Heart right ventricle (tissue), 16 donors: ENCODE measurements around the gene CEP128. TPM values are rescaled to one million over a fixed set of nuclear protein-coding genes. Genes with fewer than 3 reads are reported as not detected.

ENCODE experiments used
- ATAC-seq, 8 donors: fragments of 200-7000 bp; cut with Tn5 transposase; one replicate each; pipeline ENCODE4 v1.9.1; 2020; ENCODE audit warnings: mild to moderate bottlenecking in 8 of 8, moderate library complexity in 8 of 8, moderate number of reproducible peaks in 1 of 8
- DNase-seq, 2 donors: peaks; one replicate each; pipeline ENCODE4 v3.0.0-alpha.2; 2020
- H3K27ac ChIP-seq, 10 donors: fragments of 200-600 bp; sonication (generic) in 2 of 10; one replicate each; pipeline versions ENCODE4 v1.5.0 to v1.8.0; 2020 to 2022; ENCODE audit warnings: mild to moderate bottlenecking in 3 of 10
- H3K27me3 ChIP-seq, 7 donors: fragments of 200-600 bp; one replicate each; pipeline ENCODE4 v1.8.0; 2021 to 2022; ENCODE audit warnings: mild to moderate bottlenecking in 2 of 7
- H3K36me3 ChIP-seq, 9 donors: fragments of 200-600 bp; sonication (generic) in 1 of 9; one replicate each; pipeline versions ENCODE4 v1.5.0 to v1.8.0; 2020 to 2022; ENCODE audit warnings: mild to moderate bottlenecking in 2 of 9
- H3K4me1 ChIP-seq, 9 donors: fragments of 200-600 bp; sonication (generic) in 1 of 9; one replicate each; pipeline versions ENCODE4 v1.5.0 to v1.8.0; 2020 to 2022; ENCODE audit warnings: mild to moderate bottlenecking in 4 of 9
- H3K4me3 ChIP-seq, 10 donors: fragments of 200-600 bp; sonication (generic) in 2 of 10; one replicate each; pipeline versions ENCODE4 v1.5.0 to v1.8.0; 2020 to 2022; ENCODE audit warnings: mild to moderate bottlenecking in 7 of 10, moderate library complexity in 2 of 10
- H3K9me3 ChIP-seq, 11 donors: fragments of 200-600 bp in 10 of 11; sonication (generic) in 2 of 11; one replicate each; pipeline versions ENCODE4 v1.5.0 to v1.8.0; 2013 to 2022; ENCODE audit warnings: mild to moderate bottlenecking in 2 of 11, control low read depth in 1 of 11, moderate library complexity in 1 of 11
- WGBS, 2 donors: extraction: QIAGEN DNeasy Blood & Tissue Kit; methylation state at CpG; one replicate each; pipeline ENCODE4 v1.1.7; 2013; ENCODE audit warnings: inconsistent platforms in 1 of 2; 5-methylcytosine and 5-hydroxymethylcytosine counted together
- intact Hi-C, 10 donors: fragments of 100-400 bp; cut with DNase I; formaldehyde crosslinking; loops; one replicate each; pipeline versions ENCODE4 v1.11.1 to v1.14.2; 2022
- polyA plus RNA-seq, 2 donors: library from polyadenylated mRNA; stranded (reverse); fragments of 200-250 nt; gene quantifications; one replicate each; pipeline ENCODE4 v1.2.3, GENCODE V29; 2013
- total RNA-seq, 10 donors: library from RNA; stranded (reverse); fragmentation: NEBNext Ultra II Directional in 3 of 10; extraction: Animal tissue kit (Norgen Biotek cat#: 25700) in 3 of 10; gene quantifications; one replicate each; pipeline versions ENCODE4 v1.2.1 to v1.2.4, GENCODE V29; 2021 to 2023
- TF ChIP-seq, protein P1 (sequence below), 9 donors: fragments of 200-600 bp; sonication (generic) in 2 of 9; IDR thresholded peaks; one replicate each; pipeline versions ENCODE4 v1.5.0 to v1.8.0; 2021 to 2022; ENCODE audit warnings: antibody characterized with exemption in 9 of 9, mild to moderate bottlenecking in 5 of 9, moderate library complexity in 1 of 9
- donor health status: Arrhythmogenic right ventricular cardiomyopathy.
- donor health status: ischemic (EF 13 %, LVEDD 7.1; RV severe dilation, severe dysfunction).
- donor health status: healthy with polysubstance abuse.
- donor health status: DM: no; HTN: yes; CAD: no.
- donor health status: DM: no; HTN: no; CAD: no.
- donor health status: ischemic (EF 25% LVEDD 6.9; RV normal size, moderate dysfunction).
- donor health status: ischemic (EF 25% LVEDD 5.7; RV mildly dilated, moderate dysfunction).
- donor health status: healthy.
- donor health status: DM: yes; HTN: yes; CAD: no.
- donor health status: Ischemic cardiomyopathy.
- donor health status: ischemic (EF 35%, LVEDD 5.7; RV mildly dilated, moderate dysfunction).
- donor health status: nonischemic (EF 11% LVEDD 7.7; RV severe dilation, severe dysfunction).
- donor health status: DM: yes; HTN: yes; CAD: no.
- donor health status: PGD.
- donor health status: ischemic (EF 29% LVEDD 5.4; RV normal size, mild dysfunction).
- donor health status: nonischemic (EF 23%, LVEDD 6.1; RV moderate dilation, normal function).

Gene CEP128
- total and polyA plus RNA-seq, 12 donors = 0.93 to 4.9 (median 3.3) TPM

DNA sequence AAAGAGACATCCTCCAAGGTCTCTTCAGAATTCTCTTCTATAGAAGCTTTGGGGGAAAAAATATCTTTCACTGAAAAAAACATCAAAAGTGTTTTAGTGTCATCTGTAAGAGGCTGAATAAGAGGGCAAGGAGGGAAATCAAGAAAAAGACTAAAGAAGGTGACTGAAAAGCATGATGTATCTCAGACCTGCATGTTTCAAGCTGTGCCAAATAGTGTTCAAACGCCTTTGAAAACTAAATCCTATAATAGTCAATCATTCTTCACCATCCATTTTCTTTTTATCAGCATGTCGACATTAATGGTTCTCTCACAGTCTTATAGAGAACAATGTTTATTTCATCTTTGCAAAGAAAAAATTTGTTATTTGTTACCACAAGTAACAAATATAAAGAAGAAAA, 94.5 kb downstream of the CEP128 start:
- ATAC-seq = no peak
- intact Hi-C loops = loop anchor here in 4 of 10 donors (5.0 to 10.0 kb wide), 6 partner anchors 242 to 1892 kb away; no protein-coding TSS in a partner anchor
- Histone ChIP-seq H3K27ac (no peak overlapping the region), H3K4me1 (peaks cover 0 to 13% (median 0%) of the 10 kb centered on the region in 9 donors), H3K36me3 (no peaks in the 10 kb centered on the region), H3K27me3 (no peaks in the 10 kb centered on the region), H3K9me3 (no peaks in the 10 kb centered on the region), H3K4me3 (no peak overlapping the region)
- TF ChIP-seq, protein P1, sequence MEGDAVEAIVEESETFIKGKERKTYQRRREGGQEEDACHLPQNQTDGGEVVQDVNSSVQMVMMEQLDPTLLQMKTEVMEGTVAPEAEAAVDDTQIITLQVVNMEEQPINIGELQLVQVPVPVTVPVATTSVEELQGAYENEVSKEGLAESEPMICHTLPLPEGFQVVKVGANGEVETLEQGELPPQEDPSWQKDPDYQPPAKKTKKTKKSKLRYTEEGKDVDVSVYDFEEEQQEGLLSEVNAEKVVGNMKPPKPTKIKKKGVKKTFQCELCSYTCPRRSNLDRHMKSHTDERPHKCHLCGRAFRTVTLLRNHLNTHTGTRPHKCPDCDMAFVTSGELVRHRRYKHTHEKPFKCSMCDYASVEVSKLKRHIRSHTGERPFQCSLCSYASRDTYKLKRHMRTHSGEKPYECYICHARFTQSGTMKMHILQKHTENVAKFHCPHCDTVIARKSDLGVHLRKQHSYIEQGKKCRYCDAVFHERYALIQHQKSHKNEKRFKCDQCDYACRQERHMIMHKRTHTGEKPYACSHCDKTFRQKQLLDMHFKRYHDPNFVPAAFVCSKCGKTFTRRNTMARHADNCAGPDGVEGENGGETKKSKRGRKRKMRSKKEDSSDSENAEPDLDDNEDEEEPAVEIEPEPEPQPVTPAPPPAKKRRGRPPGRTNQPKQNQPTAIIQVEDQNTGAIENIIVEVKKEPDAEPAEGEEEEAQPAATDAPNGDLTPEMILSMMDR (IDR thresholded peaks at IDR 0.05) = no peak
- DNase-seq = no peak
- 93% methylated on average over 2 of the region's 2 CpGs for WGBS, 2 donors

GRCh38 chr14:80845856-80846255, 95.7 kb downstream of the CEP128 start:
- WGBS, 2 donors = 96 to 97% methylated on average over 4 of the region's 4 CpGs
- Histone ChIP-seq H3K9me3 (no peaks in the 10 kb centered on the region), H3K4me1 (peaks cover 0 to 13% (median 0%) of the 10 kb centered on the region in 9 donors), H3K36me3 (no peaks in the 10 kb centered on the region), H3K27ac (no peak overlapping the region), H3K27me3 (no peaks in the 10 kb centered on the region), H3K4me3 (no peak overlapping the region)
- TF ChIP-seq, protein P1 (IDR thresholded peaks at IDR 0.05) = no peak
- ATAC-seq = no peak
- DNase-seq = no peak
- intact Hi-C loops = loop anchor here in 4 of 10 donors (5.0 to 10.0 kb wide), 6 partner anchors 241 to 1891 kb away; no protein-coding TSS in a partner anchor

DNA sequence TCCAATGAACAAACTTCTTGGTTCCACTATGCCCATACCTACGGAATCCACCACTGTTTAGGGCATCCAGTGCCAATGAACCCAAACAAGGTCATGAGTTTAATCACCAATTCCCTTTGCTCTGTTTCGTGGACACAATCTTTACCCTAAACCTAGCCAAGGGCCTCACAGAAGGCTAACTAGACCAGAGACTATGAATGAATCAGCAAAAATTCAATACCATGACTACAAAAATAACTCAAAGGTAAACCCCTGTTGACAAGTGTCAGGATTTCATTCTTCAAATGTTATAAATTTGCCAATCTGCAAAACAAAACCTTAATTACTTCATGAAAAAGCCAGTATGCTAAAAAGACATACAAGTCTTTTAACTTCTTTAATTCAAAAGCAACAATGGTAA, 96.7 kb downstream of the CEP128 start:
- H3K27ac ChIP-seq = peak overlapping the region in 2 of 10 donors; percentile 13 to 28
- DNase-seq (no peak), ATAC-seq (no peak)
- no peaks in the 10 kb centered on the region for H3K27me3 ChIP-seq
- intact Hi-C loops = loop anchor here in 4 of 10 donors (5.0 to 10.0 kb wide), 6 partner anchors 240 to 1890 kb away; no protein-coding TSS in a partner anchor
- no peak overlapping the region for H3K4me3 ChIP-seq
- TF ChIP-seq, protein P1 (IDR thresholded peaks at IDR 0.05) = no peak
- no peaks in the 10 kb centered on the region for H3K36me3 ChIP-seq
- peaks cover 0 to 13% (median 0%) of the 10 kb centered on the region in 9 donors for H3K4me1 ChIP-seq
- no peaks in the 10 kb centered on the region for H3K9me3 ChIP-seq
- 84 to 94% methylated on average over 2 of the region's 2 CpGs for WGBS, 2 donors

GRCh38 chr14:80839743-80840142, 101.8 kb downstream of the CEP128 start:
- H3K9me3 ChIP-seq = no peaks in the 10 kb centered on the region
- H3K4me1 ChIP-seq = peaks cover 0 to 13% (median 0%) of the 10 kb centered on the region in 9 donors
- intact Hi-C loops = loop anchor here in 3 of 10 donors (10.0 kb wide), 4 partner anchors 235 to 1885 kb away; no protein-coding TSS in a partner anchor
- no peaks in the 10 kb centered on the region for H3K27me3 ChIP-seq
- 85 to 97% methylated on average over 3 of the region's 3 CpGs for WGBS, 2 donors
- TF ChIP-seq, protein P1 (IDR thresholded peaks at IDR 0.05) = no peak
- no peaks in the 10 kb centered on the region for H3K36me3 ChIP-seq
- no peak for ATAC-seq
- no peak overlapping the region for H3K4me3 ChIP-seq
- DNase-seq = no peak
- H3K27ac ChIP-seq = no peak overlapping the region
